DND-41 (cell line): ENCODE results near the gene RNASE4.

ENCODE experiments used
- EZH2 ChIP-seq: IDR thresholded peaks from 3 replicates; pipeline ENCODE4 v1.6.1; 2012; ENCODE audit warnings: borderline replicate concordance, low read depth, mild to moderate bottlenecking, moderate library complexity, low read length, inconsistent platforms; ENCODE audit not compliant: severe bottlenecking
- TF ChIP-seq, protein P1 (sequence below): IDR thresholded peaks from 2 replicates; pipeline ENCODE4 v1.5.1; 2012; ENCODE audit warnings: borderline replicate concordance, low read length, moderate library complexity, mild to moderate bottlenecking; ENCODE audit not compliant: poor library complexity, severe bottlenecking; ENCODE audit errors: extremely low read depth

DNA sequence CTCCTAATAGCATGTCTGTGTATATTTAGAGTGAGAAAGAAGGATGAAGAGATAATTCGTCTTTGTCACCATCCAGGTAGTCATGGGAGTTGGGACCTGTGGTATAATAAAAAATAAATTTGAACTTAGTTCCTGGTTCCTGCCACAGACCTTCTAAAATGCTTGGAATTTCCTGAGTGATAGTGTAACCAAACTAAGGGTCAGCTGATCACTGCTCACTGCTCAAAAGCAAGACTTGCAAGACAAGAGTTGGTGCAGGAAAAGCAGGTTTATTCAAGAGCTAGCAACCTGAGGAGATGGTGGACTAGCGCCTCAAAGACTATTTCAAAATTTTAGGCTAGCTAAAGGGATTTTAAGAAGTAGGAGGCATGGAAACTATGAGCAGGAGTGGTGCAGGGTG lies 23.3 kb downstream of the RNASE4 start:
- TF ChIP-seq EZH2: no peak
- TF ChIP-seq, protein P1, sequence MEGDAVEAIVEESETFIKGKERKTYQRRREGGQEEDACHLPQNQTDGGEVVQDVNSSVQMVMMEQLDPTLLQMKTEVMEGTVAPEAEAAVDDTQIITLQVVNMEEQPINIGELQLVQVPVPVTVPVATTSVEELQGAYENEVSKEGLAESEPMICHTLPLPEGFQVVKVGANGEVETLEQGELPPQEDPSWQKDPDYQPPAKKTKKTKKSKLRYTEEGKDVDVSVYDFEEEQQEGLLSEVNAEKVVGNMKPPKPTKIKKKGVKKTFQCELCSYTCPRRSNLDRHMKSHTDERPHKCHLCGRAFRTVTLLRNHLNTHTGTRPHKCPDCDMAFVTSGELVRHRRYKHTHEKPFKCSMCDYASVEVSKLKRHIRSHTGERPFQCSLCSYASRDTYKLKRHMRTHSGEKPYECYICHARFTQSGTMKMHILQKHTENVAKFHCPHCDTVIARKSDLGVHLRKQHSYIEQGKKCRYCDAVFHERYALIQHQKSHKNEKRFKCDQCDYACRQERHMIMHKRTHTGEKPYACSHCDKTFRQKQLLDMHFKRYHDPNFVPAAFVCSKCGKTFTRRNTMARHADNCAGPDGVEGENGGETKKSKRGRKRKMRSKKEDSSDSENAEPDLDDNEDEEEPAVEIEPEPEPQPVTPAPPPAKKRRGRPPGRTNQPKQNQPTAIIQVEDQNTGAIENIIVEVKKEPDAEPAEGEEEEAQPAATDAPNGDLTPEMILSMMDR: no peak
